Mesenchymal stem cell (in vitro differentiated cells and primary cell): ENCODE data around the gene TARS1.

Experiments used
- DNase-seq: peaks from one replicate; pipeline ENCODE4 v3.0.0-alpha.2; 2013
- H2AFZ ChIP-seq: one replicate; pipeline ENCODE4 v1.6.1; 2013; ENCODE audit warnings: low read depth, mild to moderate bottlenecking, control low read depth, inconsistent platforms, low read length, moderate library complexity
- H2AK5ac ChIP-seq: 2 replicates; pipeline ENCODE4 v1.6.1; 2013; ENCODE audit warnings: low read length, moderate library complexity, mild to moderate bottlenecking, inconsistent platforms; ENCODE audit not compliant: severe bottlenecking
- H2BK120ac ChIP-seq: one replicate; pipeline ENCODE4 v1.6.1; 2013; ENCODE audit warnings: low read depth, mild to moderate bottlenecking, inconsistent platforms, low read length, moderate library complexity
- H2BK12ac ChIP-seq, 2 experiments: one replicate each; pipeline ENCODE4 v1.6.1; 2013; ENCODE audit warnings: inconsistent platforms in 2 of 2, low read length in 2 of 2, mild to moderate bottlenecking in 2 of 2, moderate library complexity in 2 of 2, control low read depth in 1 of 2
- H2BK15ac ChIP-seq: one replicate; pipeline ENCODE4 v1.6.1; 2013; ENCODE audit warnings: mild to moderate bottlenecking, low read depth, inconsistent platforms; ENCODE audit not compliant: poor library complexity, severe bottlenecking
- H2BK5ac ChIP-seq: 2 replicates; pipeline ENCODE4 v1.6.1; 2013; ENCODE audit warnings: low read depth, mild to moderate bottlenecking, low read length, control low read depth, inconsistent platforms; ENCODE audit not compliant: poor library complexity, severe bottlenecking
- H3K14ac ChIP-seq, 2 experiments: one replicate each; pipeline ENCODE4 v1.6.1; 2013; ENCODE audit warnings: inconsistent platforms in 2 of 2, low read length in 2 of 2, control low read depth in 1 of 2, mild to moderate bottlenecking in 1 of 2, moderate library complexity in 1 of 2
- H3K18ac ChIP-seq, 2 experiments: one replicate each; pipeline ENCODE4 v1.6.1; 2013; ENCODE audit warnings: inconsistent platforms in 2 of 2, low read length in 2 of 2, control low read depth in 1 of 2, low read depth in 1 of 2, mild to moderate bottlenecking in 1 of 2
- H3K23ac ChIP-seq, 2 experiments: one replicate each; pipeline ENCODE4 v1.6.1; 2013; ENCODE audit warnings: inconsistent platforms in 2 of 2, low read length in 2 of 2, mild to moderate bottlenecking in 2 of 2, moderate library complexity in 2 of 2, control low read depth in 1 of 2
- H3K27ac ChIP-seq: 2 replicates; pipeline ENCODE4 v1.5.1; 2013; ENCODE audit warnings: mild to moderate bottlenecking, moderate library complexity, low read length, control low read depth, inconsistent platforms; ENCODE audit not compliant: poor library complexity, severe bottlenecking
- H3K27me3 ChIP-seq, 2 experiments: 2 replicates each; pipeline versions ENCODE4 v1.6.1 to v1.7.0; 2013; ENCODE audit warnings: low read length in 2 of 2, mild to moderate bottlenecking in 2 of 2, moderate library complexity in 2 of 2, control low read depth in 1 of 2, inconsistent platforms in 1 of 2; ENCODE audit not compliant: control insufficient read depth in 1 of 2, insufficient read depth in 1 of 2
- H3K36me3 ChIP-seq, 2 experiments: 2 replicates each; pipeline versions ENCODE4 v1.6.1 to v1.7.0; 2013; ENCODE audit warnings: low read length in 2 of 2, control low read depth in 1 of 2, inconsistent platforms in 1 of 2, low read depth in 1 of 2, mild to moderate bottlenecking in 1 of 2; ENCODE audit not compliant: insufficient read depth in 2 of 2, control insufficient read depth in 1 of 2
- H3K4ac ChIP-seq, 2 experiments: one replicate each; pipeline ENCODE4 v1.6.1; 2013; ENCODE audit warnings: inconsistent platforms in 2 of 2, low read length in 2 of 2, mild to moderate bottlenecking in 2 of 2, moderate library complexity in 2 of 2, control low read depth in 1 of 2, low read depth in 1 of 2
- H3K4me1 ChIP-seq: 2 replicates; pipeline ENCODE4 v1.6.1; 2013; ENCODE audit warnings: low read depth, low read length, control low read depth; ENCODE audit not compliant: control insufficient read depth, insufficient read depth
- H3K4me2 ChIP-seq: 2 replicates; pipeline ENCODE4 v1.6.1; 2013; ENCODE audit warnings: low read length, mild to moderate bottlenecking, inconsistent platforms; ENCODE audit not compliant: poor library complexity, severe bottlenecking
- H3K4me3 ChIP-seq, 2 experiments: 2 replicates each; pipeline versions ENCODE4 v1.5.1 to v1.7.0; 2013; ENCODE audit warnings: low read length in 2 of 2, mild to moderate bottlenecking in 2 of 2, control low read depth in 1 of 2, low read depth in 1 of 2; ENCODE audit not compliant: insufficient read depth in 1 of 2
- H3K79me1 ChIP-seq: replicated peaks from 2 replicates; pipeline ENCODE4 v1.6.1; 2013; ENCODE audit warnings: mild to moderate bottlenecking, control low read depth, low read length, inconsistent platforms; ENCODE audit not compliant: poor library complexity, severe bottlenecking
- H3K9ac ChIP-seq: 2 replicates; pipeline ENCODE4 v1.7.0; 2013; ENCODE audit warnings: mild to moderate bottlenecking, low read length, moderate library complexity
- H3K9me3 ChIP-seq: 2 replicates; pipeline ENCODE4 v1.7.0; 2013; ENCODE audit warnings: mild to moderate bottlenecking, low read length; ENCODE audit not compliant: control insufficient read depth
- H4K8ac ChIP-seq: one replicate; pipeline ENCODE4 v1.6.1; 2013; ENCODE audit warnings: inconsistent platforms, mild to moderate bottlenecking, low read length, moderate library complexity
- H4K91ac ChIP-seq: one replicate; pipeline ENCODE4 v1.6.1; 2013; ENCODE audit warnings: mild to moderate bottlenecking, low read length, inconsistent platforms
- WGBS: methylation state at CpG from one replicate; pipeline ENCODE4 v1.1.7; 2013; ENCODE audit warnings: mixed read lengths; 5-methylcytosine and 5-hydroxymethylcytosine counted together

TARS1 gene

DNA sequence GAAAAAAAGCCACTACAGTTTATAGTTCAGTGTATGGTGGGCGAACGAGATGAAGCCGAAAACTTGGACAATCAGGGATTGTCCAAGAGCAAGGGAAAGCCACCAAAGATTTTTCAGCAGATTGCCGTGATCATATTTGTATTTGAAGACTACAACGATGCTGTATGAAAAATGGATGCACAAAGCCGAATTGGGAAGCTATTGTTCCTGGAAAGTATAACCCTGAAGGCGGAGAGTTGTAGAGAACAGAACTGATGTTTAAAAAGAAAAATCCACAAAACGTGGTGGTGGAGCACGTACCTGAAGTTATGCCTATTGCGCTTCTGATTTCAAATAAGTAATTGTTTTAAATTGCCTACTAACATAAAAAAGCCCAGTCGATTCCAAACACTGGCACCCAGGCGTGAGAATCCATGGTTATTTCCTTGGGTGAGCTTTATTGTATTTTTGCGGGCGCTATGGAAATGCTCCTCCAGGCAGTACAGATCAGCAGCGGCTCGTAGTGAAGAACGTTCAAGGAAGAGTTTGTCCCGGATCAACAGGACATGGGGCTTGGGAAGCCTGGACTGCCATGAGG is 772 bp upstream of the TARS1 start:
- H3K4me1 ChIP-seq = no peaks in the 10 kb centered on the region
- peak overlapping the region; percentile 87 to 90 for H3K4me3 ChIP-seq
- WGBS = under 1% methylated on average over 16 of the region's 18 CpGs

DNA sequence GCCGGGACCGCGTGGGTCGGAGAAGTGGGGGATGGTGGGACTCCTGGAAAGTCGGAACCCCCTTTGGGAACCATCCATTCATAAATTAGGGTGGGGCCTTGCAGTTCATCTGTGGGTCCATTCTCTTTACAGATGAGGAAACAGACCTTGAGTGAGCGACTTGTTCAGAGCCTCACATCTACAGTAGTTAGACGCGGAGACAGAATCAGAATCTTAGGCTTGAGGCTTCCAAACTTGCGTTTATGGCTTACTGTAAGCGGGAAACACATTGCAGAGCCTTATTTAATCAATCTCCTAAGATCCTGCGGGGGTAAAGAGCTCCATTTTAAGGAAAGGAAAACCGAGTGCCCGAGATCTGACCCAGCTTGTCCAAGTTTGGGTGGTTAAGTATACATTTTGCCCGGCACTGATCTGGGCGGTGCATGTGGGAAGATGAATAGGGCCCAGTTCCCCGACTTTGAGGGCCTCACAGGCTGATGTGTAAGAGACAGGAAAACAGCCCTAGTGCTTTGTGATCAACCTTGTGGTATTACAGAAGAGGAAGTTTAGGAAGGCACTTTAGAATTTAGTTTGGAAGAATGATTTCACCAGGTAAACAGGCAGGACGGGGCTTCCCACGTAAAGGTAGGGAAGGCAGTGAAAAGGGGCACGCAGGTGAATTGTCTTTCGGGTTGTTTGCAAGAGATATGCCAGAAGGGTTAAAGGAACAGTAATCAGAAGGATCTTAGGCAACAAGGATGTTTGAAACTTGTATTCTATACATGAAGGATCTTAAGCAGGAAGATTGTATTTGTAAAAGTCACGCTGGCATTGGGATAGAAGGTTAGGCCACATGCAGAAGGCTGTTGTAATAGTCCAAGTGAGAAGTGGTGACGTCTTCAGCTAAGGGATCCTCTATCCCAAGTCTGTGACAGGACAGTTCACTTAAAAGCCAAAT is 744 bp downstream of the TARS1 start:
- Histone ChIP-seq H3K79me1 (peaks cover 5% of the 10 kb centered on the region), H3K4me2 (peak overlapping the region; percentile 90), H3K36me3 (peaks cover 0 to 30% of the 10 kb centered on the region in 2 experiments), H3K18ac (peak overlapping the region; percentile 80 to 95), H4K8ac (peak overlapping the region; percentile 89), H2BK120ac (peak overlapping the region; percentile 54), H3K27ac (peak overlapping the region; percentile 96), H2BK12ac (peak overlapping the region; percentile 18 to 39), H3K9ac (peak overlapping the region; percentile 95), H2AFZ (no peak overlapping the region), H3K23ac (peak overlapping the region in 1 of 2 experiments; percentile 80), H2BK5ac (peak overlapping the region; percentile 71), H2AK5ac (peak overlapping the region; percentile 80), H2BK15ac (no peak overlapping the region), H3K4me1 (no peaks in the 10 kb centered on the region), H3K9me3 (no peaks in the 10 kb centered on the region), H3K14ac (peak overlapping the region in 1 of 2 experiments; percentile 71), H3K4me3 (peak overlapping the region; percentile 74 to 90), H3K27me3 (no peaks in the 10 kb centered on the region), H4K91ac (peak overlapping the region; percentile 94), H3K4ac (peak overlapping the region; percentile 82 to 91)
- peak; percentile 90 for DNase-seq
- under 1% methylated on average over 22 of the region's 22 CpGs for WGBS

More for the DNA sequence above, 772 bp upstream of the TARS1 start:
- Histone ChIP-seq H4K91ac (peak overlapping the region; percentile 73), H2BK12ac (peak overlapping the region in 1 of 2 experiments; percentile 86), H3K4ac (peak overlapping the region; percentile 5 to 92), H3K79me1 (peaks cover 3% of the 10 kb centered on the region), H2AFZ (peak overlapping the region; percentile 81), H4K8ac (peak overlapping the region; percentile 67), H2BK120ac (peak overlapping the region; percentile 21), H3K23ac (peak overlapping the region in 1 of 2 experiments; percentile 26), H3K4me2 (peak overlapping the region; percentile 93), H3K14ac (no peak overlapping the region), H3K36me3 (peaks cover 0 to 15% of the 10 kb centered on the region in 2 experiments), H2BK15ac (no peak overlapping the region), H3K27ac (peak overlapping the region; percentile 94), H2BK5ac (no peak overlapping the region), H3K9me3 (no peaks in the 10 kb centered on the region), H2AK5ac (no peak overlapping the region), H3K18ac (peak overlapping the region; percentile 46 to 94), H3K9ac (peak overlapping the region; percentile 89), H3K27me3 (no peaks in the 10 kb centered on the region)
- DNase-seq = no peak

DNA sequence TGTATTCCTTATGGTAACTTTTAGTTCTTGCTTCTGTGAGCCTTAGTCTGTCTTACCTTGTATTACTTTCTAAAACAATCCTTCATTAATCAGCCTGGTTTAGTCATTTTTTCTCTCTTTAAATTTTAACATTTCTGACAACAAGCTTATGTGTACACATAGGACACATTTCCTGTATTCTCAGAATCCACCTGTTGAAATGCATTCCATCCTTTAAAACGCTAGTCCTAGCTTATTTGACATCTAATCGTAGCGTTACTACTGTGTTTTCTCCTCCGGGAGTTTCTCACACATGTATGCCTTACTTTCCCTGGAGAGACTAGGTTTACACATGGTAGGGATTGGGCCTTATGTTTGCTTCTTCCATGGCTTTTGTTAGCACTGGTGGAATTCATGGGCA is 3.8 kb downstream of the TARS1 start:
- Histone ChIP-seq H2AFZ (no peak overlapping the region), H3K9me3 (no peaks in the 10 kb centered on the region), H3K27ac (no peak overlapping the region), H3K27me3 (no peaks in the 10 kb centered on the region), H3K14ac (no peak overlapping the region), H2BK12ac (no peak overlapping the region), H2BK120ac (no peak overlapping the region), H3K36me3 (peaks cover 7 to 55% of the 10 kb centered on the region in 2 experiments), H3K79me1 (peaks cover 2% of the 10 kb centered on the region), H3K9ac (no peak overlapping the region), H3K4me1 (no peaks in the 10 kb centered on the region), H3K4me3 (no peak overlapping the region), H4K8ac (no peak overlapping the region), H3K4me2 (no peak overlapping the region), H3K18ac (no peak overlapping the region), H2AK5ac (no peak overlapping the region), H3K4ac (no peak overlapping the region), H2BK5ac (no peak overlapping the region), H3K23ac (no peak overlapping the region), H2BK15ac (no peak overlapping the region), H4K91ac (no peak overlapping the region)
- 88% methylated on average over 4 of the region's 4 CpGs for WGBS
- no peak for DNase-seq

DNA sequence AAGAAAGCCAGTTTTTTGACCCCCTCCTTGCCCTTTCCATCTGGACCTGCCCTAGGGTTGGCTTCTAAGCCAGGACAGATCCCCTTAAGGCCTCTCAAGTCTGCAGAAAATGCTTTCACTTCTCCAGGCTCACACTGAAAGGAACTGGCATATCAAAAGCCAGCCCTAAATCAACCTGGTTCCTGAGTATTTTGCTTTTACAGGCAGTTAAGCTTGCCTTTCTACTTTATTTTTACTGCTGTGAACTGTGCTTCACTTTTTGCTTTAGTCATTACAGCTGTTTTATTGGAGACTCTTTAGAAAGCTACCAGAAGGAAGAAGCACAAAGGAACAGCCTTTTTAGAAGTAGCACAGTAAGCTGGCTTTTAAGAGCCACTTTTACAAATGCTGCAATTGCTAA is 5.0 kb downstream of the TARS1 start:
- no peak overlapping the region for H3K18ac ChIP-seq
- no peak overlapping the region for H3K9ac ChIP-seq
- H3K36me3 ChIP-seq = peaks cover 7 to 67% of the 10 kb centered on the region in 2 experiments
- H2BK12ac ChIP-seq = no peak overlapping the region
- no peak overlapping the region for H2BK5ac ChIP-seq
- no peak overlapping the region for H3K23ac ChIP-seq
- H2AK5ac ChIP-seq = no peak overlapping the region
- no peak overlapping the region for H3K4ac ChIP-seq
- H3K4me3 ChIP-seq = no peak overlapping the region
- H3K9me3 ChIP-seq = no peaks in the 10 kb centered on the region
- H4K91ac ChIP-seq = no peak overlapping the region
- H2BK15ac ChIP-seq = no peak overlapping the region
- no peaks in the 10 kb centered on the region for H3K27me3 ChIP-seq
- H3K79me1 ChIP-seq = peaks cover 2% of the 10 kb centered on the region
- H3K27ac ChIP-seq = no peak overlapping the region
- DNase-seq = peak; percentile 22
- no peak overlapping the region for H3K14ac ChIP-seq
- no peak overlapping the region for H3K4me2 ChIP-seq
- H2BK120ac ChIP-seq = no peak overlapping the region
- H2AFZ ChIP-seq = no peak overlapping the region
- H3K4me1 ChIP-seq = no peaks in the 10 kb centered on the region
- no peak overlapping the region for H4K8ac ChIP-seq
